K562 (cell line): ENCODE results near the gene CMIP. TPM values are rescaled to one million over a fixed set of nuclear protein-coding genes. Genes with fewer than 3 reads are reported as not detected.

Experiments
- ATAC-seq: fragments of 200-7000 bp; cut with Tn5 transposase; 3 replicates; pipeline ENCODE4 v1.9.1; 2020; ENCODE audit warnings: moderate library complexity
- BruUV-seq: library from RNA; stranded (reverse); fragments of 400-500 nt; replicated peaks from 2 replicates; lab custom pipeline; 2021; lab: Mats Ljungman, UMichigan
- CTCF ChIA-PET: fragments of 300-600 bp; formaldehyde crosslinking; extraction: SDS; loops from one replicate; lab custom pipeline; 2021; ENCODE audit warnings: low intra/inter-chr PET ratio; lab: Yijun Ruan, JAX
- POLR2A ChIA-PET: fragments of 300-600, 350-650 bp; sonication (Branson Sonifier 250); formaldehyde crosslinking; extraction: SDS; loops from one replicate; lab custom pipeline; 2021; ENCODE audit warnings: antibody characterized with exemption, inconsistent platforms; lab: Yijun Ruan, JAX
- DNase-seq, 4 experiments: peaks; one replicate each; pipeline versions ENCODE4 v3.0.0 to v3.0.0-alpha.2; 2011 to 2018; ENCODE audit warnings: low spot score in 3 of 4, mixed read lengths in 3 of 4; ENCODE audit errors: extremely low read depth in 1 of 4
- FAIRE-seq: peaks from 2 replicates; lab custom pipeline; 2011; peaks lifted over from hg19 to GRCh38; lab: Jason Lieb, UNC
- H2AFZ ChIP-seq: 2 replicates; pipeline ENCODE4 v1.6.0; 2011; ENCODE audit warnings: low read depth, low read length, control low read depth, inconsistent platforms
- H3K27ac ChIP-seq: fragments of 200-600 bp; 3 replicates; pipeline ENCODE4 v1.8.0; 2011; ENCODE audit warnings: low read depth, mild to moderate bottlenecking, control low read depth, inconsistent platforms, low read length, moderate library complexity, mixed read lengths; ENCODE audit errors: extremely low read depth
- H3K27me3 ChIP-seq, 2 experiments: fragments of 300-600 bp in 1 of 2; 2 replicates in 1 of 2; 3 replicates in 1 of 2; pipeline versions ENCODE4 v1.6.0 to v1.8.0; 2011; ENCODE audit warnings: inconsistent platforms in 2 of 2, low read length in 2 of 2, mild to moderate bottlenecking in 1 of 2, mixed read lengths in 1 of 2, moderate library complexity in 1 of 2; ENCODE audit not compliant: control insufficient read depth in 2 of 2, insufficient read depth in 2 of 2
- H3K36me3 ChIP-seq: fragments of 300-600 bp; 3 replicates; pipeline ENCODE4 v1.8.0; 2011; ENCODE audit warnings: mild to moderate bottlenecking, low read length, inconsistent platforms; ENCODE audit not compliant: control insufficient read depth, insufficient read depth
- H3K4me1 ChIP-seq, 2 experiments: fragments of 200-600 bp in 1 of 2; replicated peaks in 1 of 2; 2 replicates in 1 of 2; 3 replicates in 1 of 2; pipeline versions ENCODE4 v1.5.1 to v1.8.0; 2011; ENCODE audit warnings: inconsistent platforms in 2 of 2, low read length in 2 of 2, mild to moderate bottlenecking in 1 of 2, mixed read lengths in 1 of 2, moderate library complexity in 1 of 2; ENCODE audit not compliant: control insufficient read depth in 2 of 2, insufficient read depth in 2 of 2
- H3K4me2 ChIP-seq: 2 replicates; pipeline ENCODE4 v1.6.1; 2011; ENCODE audit warnings: low read length, control low read depth, inconsistent platforms, mixed read lengths; ENCODE audit not compliant: insufficient read depth
- H3K4me3 ChIP-seq: fragments of 200-600 bp; sonication (generic), shearing (Covaris generic); 2 replicates; pipeline ENCODE4 v1.5.1; 2016; ENCODE audit warnings: control low read depth, inconsistent platforms
- H3K79me2 ChIP-seq: fragments of 200-600 bp; 3 replicates; pipeline ENCODE4 v1.8.0; 2011; ENCODE audit warnings: low read length, inconsistent platforms; ENCODE audit not compliant: control insufficient read depth, insufficient read depth
- H3K9ac ChIP-seq, 2 experiments: 2 replicates each; pipeline versions ENCODE4 v1.6.0 to v1.6.1; 2011; ENCODE audit warnings: low read depth in 2 of 2, low read length in 2 of 2, control low read depth in 1 of 2, inconsistent platforms in 1 of 2, mild to moderate bottlenecking in 1 of 2, mixed read lengths in 1 of 2; ENCODE audit not compliant: insufficient read depth in 1 of 2
- H3K9me1 ChIP-seq: one replicate; pipeline ENCODE4 v1.6.0; 2011; ENCODE audit warnings: inconsistent platforms, mild to moderate bottlenecking, low read length, moderate library complexity; ENCODE audit not compliant: control insufficient read depth, insufficient read depth
- H3K9me3 ChIP-seq: replicated peaks from 2 replicates; pipeline ENCODE4 v1.5.1; 2011; ENCODE audit warnings: low read depth, low read length, inconsistent platforms; ENCODE audit not compliant: control insufficient read depth, insufficient read depth
- H4K20me1 ChIP-seq: replicated peaks from 2 replicates; pipeline ENCODE4 v1.6.1; 2011; ENCODE audit warnings: low read length, inconsistent platforms, mixed read lengths; ENCODE audit not compliant: control insufficient read depth, insufficient read depth
- BACH1 ChIP-seq: fragments of 200-800 bp; sonication (Bioruptor generic); IDR thresholded peaks from 2 replicates; pipeline ENCODE4 v1.6.1; 2016; ENCODE audit warnings: missing genetic modification characterization, missing compliant biosample characterization
- BRD4 ChIP-seq: fragments of 200-600 bp; sonication (generic); IDR thresholded peaks from 2 replicates; pipeline ENCODE4 v1.6.1; 2017; ENCODE audit warnings: inconsistent platforms
- FOXJ3 ChIP-seq: sonication (generic); formaldehyde crosslinking; IDR thresholded peaks from 2 replicates; pipeline ENCODE4 v1.4.0; 2020; ENCODE audit warnings: mild to moderate bottlenecking, missing genetic modification reagents
- LEF1 ChIP-seq: fragments of 450-650 bp; IDR thresholded peaks from 2 replicates; pipeline ENCODE4 v1.6.1; 2016; ENCODE audit warnings: mild to moderate bottlenecking
- NCOA2 ChIP-seq, 2 experiments: fragments of 450-650 bp; IDR thresholded peaks; 2 replicates each; pipeline ENCODE4 v1.6.1; 2018; ENCODE audit warnings: mild to moderate bottlenecking in 2 of 2, moderate library complexity in 1 of 2; ENCODE audit not compliant: partially characterized antibody in 2 of 2
- NCOA6 ChIP-seq: fragments of 450-650 bp; IDR thresholded peaks from 2 replicates; pipeline ENCODE4 v1.6.1; 2017; ENCODE audit warnings: mild to moderate bottlenecking
- NR2C2 ChIP-seq, 2 experiments: fragments of 200-800 bp in 1 of 2; sonication (Bioruptor generic) in 1 of 2; sonication (generic) in 1 of 2; formaldehyde crosslinking in 1 of 2; IDR thresholded peaks; 2 replicates each; pipeline versions ENCODE4 v1.6.1 to v1.8.0; 2016 to 2022; ENCODE audit warnings: mild to moderate bottlenecking in 1 of 2, missing compliant biosample characterization in 1 of 2, missing genetic modification characterization in 1 of 2, missing genetic modification reagents in 1 of 2
- PPARD ChIP-seq: fragments of 250-450 bp; sonication (Bioruptor Pico); IDR thresholded peaks from 2 replicates; pipeline ENCODE4 v1.8.0; 2022; ENCODE audit warnings: inconsistent platforms, mild to moderate bottlenecking, moderate library complexity
- RB1 ChIP-seq: fragments of 450-650 bp; IDR thresholded peaks from 2 replicates; pipeline ENCODE4 v1.6.1; 2017; ENCODE audit warnings: low read depth, mild to moderate bottlenecking
- SPI1 ChIP-seq: IDR thresholded peaks from 2 replicates; pipeline ENCODE4 v1.6.1; 2011; ENCODE audit warnings: low read depth, low read length, control low read depth, borderline replicate concordance
- TCFL5 ChIP-seq: fragments of 250-450 bp; sonication (Bioruptor Pico); conservative IDR thresholded peaks from 2 replicates; pipeline ENCODE4 v1.6.1; 2021; ENCODE audit warnings: mild to moderate bottlenecking, moderate library complexity, matching md5 sums
- WHSC1 ChIP-seq: IDR thresholded peaks from one replicate; pipeline ENCODE4 v1.6.1; 2012; ENCODE audit warnings: low read length, control low read depth, inconsistent platforms
- ZBTB8A ChIP-seq: fragments of 450-650 bp; IDR thresholded peaks from 2 replicates; pipeline ENCODE4 v1.6.1; 2018; ENCODE audit warnings: mild to moderate bottlenecking, moderate library complexity; ENCODE audit not compliant: partially characterized antibody
- ZC3H11A ChIP-seq: IDR thresholded peaks from 2 replicates; pipeline ENCODE4 v1.6.1; 2012; ENCODE audit warnings: low read depth, low read length, improper control_type of control experiment
- ZKSCAN3 ChIP-seq: fragments of 250-450 bp; sonication (Bioruptor Pico); IDR thresholded peaks from 2 replicates; pipeline ENCODE4 v1.4.0; 2020
- ZNF79 ChIP-seq: fragments of 250-450 bp; sonication (Bioruptor Pico); IDR thresholded peaks from 2 replicates; pipeline ENCODE4 v1.4.0; 2020; ENCODE audit warnings: low read depth, mild to moderate bottlenecking, moderate library complexity
- WGBS: fragments of 100-300 bp; shearing (Covaris generic); methylation state at CpG from one replicate; pipeline ENCODE4 v1.1.6; 2016; ENCODE audit warnings: low coverage, mixed read lengths; ENCODE audit not compliant: insufficient coverage; ENCODE audit errors: missing lambda C conversion rate; 5-methylcytosine and 5-hydroxymethylcytosine counted together
- in situ Hi-C: fragments of 300-500 bp; cut with MboI; formaldehyde crosslinking; loops from 4 replicates; pipeline ENCODE4 v1.15.0; 2018; ENCODE audit warnings: inconsistent platforms, mixed read lengths
- intact Hi-C: fragments of 100-400 bp; cut with micrococcal nuclease; formaldehyde crosslinking; loops from 2 replicates; pipeline ENCODE4 v1.14.2; 2022
- polyA plus RNA-seq, 8 experiments: library from polyadenylated mRNA; depleted of rRNA in 4 of 8; stranded (reverse) in 5 of 8; unstranded in 3 of 8; fragments of >200 nt; fragmentation: Nextera tagmentation in 2 of 8; fragmentation: Illumina TruSeq in 1 of 8; extraction: Ambion mirVana in 2 of 8; extraction: Trizol in 1 of 8; gene quantifications; 2 replicates each; pipeline versions ENCODE4 v1.2.1 to v1.2.3, GENCODE V29; 2011 to 2014; ENCODE audit warnings: inconsistent platforms in 1 of 8, missing spikeins in 1 of 8
- total RNA-seq, 7 experiments: library from RNA; depleted of rRNA in 6 of 7; stranded (reverse); fragments of >200 nt in 6 of 7; fragmentation: Illumina TruSeq in 2 of 7; extraction: Trizol in 2 of 7; gene quantifications; 2 replicates each; pipeline versions ENCODE4 v1.2.1 to v1.2.3, GENCODE V29; 2011 to 2021; ENCODE audit warnings: low replicate concordance in 1 of 7
- TF ChIP-seq, protein P1 (sequence below): sonication (generic); formaldehyde crosslinking; IDR thresholded peaks from 2 replicates; pipeline ENCODE4 v1.8.0; 2023; ENCODE audit warnings: mild to moderate bottlenecking, missing genetic modification reagents

Gene CMIP
- total and polyA plus RNA-seq, 9 of the 15 experiments (the other 6 are each of a cell fraction or from before 2014, with no cell fraction given), result 0.94 to 82.5 (median 10.3) TPM

GRCh38 chr16:81608523-81609209, 164.1 kb downstream of the CMIP start:
- peak in 2 of 4 experiments; percentile 61 to 63 for DNase-seq

DNA sequence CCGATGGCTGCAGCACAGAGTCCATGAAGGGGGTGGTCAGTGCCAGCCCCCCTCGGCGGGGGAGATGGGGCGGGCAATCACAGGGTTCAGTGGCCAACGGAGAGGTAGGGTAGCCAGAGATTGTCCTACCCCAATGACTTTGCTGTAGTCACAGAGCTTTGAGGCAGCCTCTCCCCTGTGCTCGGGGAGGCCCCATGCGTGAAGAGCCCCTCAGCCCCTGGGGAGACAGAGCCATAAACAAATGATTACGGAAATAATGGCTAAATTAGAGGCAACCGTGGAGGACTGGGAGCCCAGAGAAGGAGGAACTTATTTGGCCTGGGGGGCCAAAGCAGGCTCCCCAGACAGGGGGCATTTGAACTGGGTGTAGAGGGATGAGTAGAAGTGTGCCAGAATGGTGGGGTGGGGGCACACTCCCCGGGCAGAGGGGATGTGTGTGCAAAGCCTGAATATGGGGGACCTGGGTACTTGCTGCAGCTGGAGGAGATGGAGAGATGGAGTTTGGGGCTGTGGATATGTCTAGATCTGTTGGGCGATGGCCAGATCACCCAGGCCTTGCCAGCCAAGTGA, 164.8 kb downstream of the CMIP start:
- FAIRE-seq (no peak), ATAC-seq (no peak), DNase-seq (no peak)
- in situ Hi-C loops, result no loop called here
- Histone ChIP-seq H3K9me3 (no peaks in the 10 kb centered on the region), H3K36me3 (peaks cover 44% of the 10 kb centered on the region; the same call in 2 of the 3 replicates), H3K9me1 (no peaks in the 10 kb centered on the region), H3K79me2 (peaks cover 9% of the 10 kb centered on the region; the same call in 1 of the 3 replicates), H4K20me1 (0 out of 2 replicates have a peak, but pooled peaks cover 5% of the 10 kb centered on the region), H2AFZ (no peak overlapping the region), H3K27me3 (no peaks in the 10 kb centered on the region), H3K9ac (no peak overlapping the region), H3K4me3 (no peak overlapping the region), H3K4me1 (peaks cover 0 to 8% of the 10 kb centered on the region in 2 experiments; a peak in 2 of 5 replicates), H3K4me2 (no peak overlapping the region), H3K27ac (no peak overlapping the region)
- no TSS peak for BruUV-seq
- CTCF ChIA-PET, result no interaction called here
- 87% methylated on average over 11 of the region's 11 CpGs for WGBS
- intact Hi-C loops, result no loop called here
- POLR2A ChIA-PET, result no interaction called here
- TF ChIP-seq ZKSCAN3 (CRISPR knock-in tag), result no peak
- no peak for TF ChIP-seq NR2C2 (CRISPR knock-in tag; IDR thresholded peaks at IDR 0.05)
- TF ChIP-seq NR2C2 (tag; IDR thresholded peaks at IDR 0.05), result no peak
- no peak for TF ChIP-seq ZNF79
- no peak for TF ChIP-seq TCFL5 (CRISPR knock-in tag)
- TF ChIP-seq PPARD (CRISPR knock-in tag), result no peak
- TF ChIP-seq WHSC1, result no peak
- no peak for TF ChIP-seq NCOA6
- no peak for TF ChIP-seq NCOA2 (IDR thresholded peaks at IDR 0.05; ENCODE audit: partially characterized antibody in 2 of 2)
- TF ChIP-seq FOXJ3 (CRISPR knock-in tag), result no peak
- no peak for TF ChIP-seq ZBTB8A
- TF ChIP-seq BACH1 (tag), result no peak
- TF ChIP-seq RB1, result no peak
- TF ChIP-seq, protein P1, sequence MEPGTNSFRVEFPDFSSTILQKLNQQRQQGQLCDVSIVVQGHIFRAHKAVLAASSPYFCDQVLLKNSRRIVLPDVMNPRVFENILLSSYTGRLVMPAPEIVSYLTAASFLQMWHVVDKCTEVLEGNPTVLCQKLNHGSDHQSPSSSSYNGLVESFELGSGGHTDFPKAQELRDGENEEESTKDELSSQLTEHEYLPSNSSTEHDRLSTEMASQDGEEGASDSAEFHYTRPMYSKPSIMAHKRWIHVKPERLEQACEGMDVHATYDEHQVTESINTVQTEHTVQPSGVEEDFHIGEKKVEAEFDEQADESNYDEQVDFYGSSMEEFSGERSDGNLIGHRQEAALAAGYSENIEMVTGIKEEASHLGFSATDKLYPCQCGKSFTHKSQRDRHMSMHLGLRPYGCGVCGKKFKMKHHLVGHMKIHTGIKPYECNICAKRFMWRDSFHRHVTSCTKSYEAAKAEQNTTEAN (CRISPR knock-in tag), result no peak

More at GRCh38 chr16:81608523-81609209, 164.1 kb downstream of the CMIP start:
- TF ChIP-seq SPI1, result 0 out of 2 replicates have a peak, but pooled peaks have one; percentile 13
- no peak for TF ChIP-seq ZC3H11A
- TF ChIP-seq LEF1, result no peak
- TF ChIP-seq BRD4, result no peak
- Histone ChIP-seq H3K79me2 (peaks cover 9% of the 10 kb centered on the region; the same call in 2 of the 3 replicates), H3K36me3 (peaks cover 44% of the 10 kb centered on the region; the same call in 2 of the 3 replicates), H3K27me3 (no peaks in the 10 kb centered on the region), H3K4me3 (no peak overlapping the region), H4K20me1 (0 out of 2 replicates have a peak, but pooled peaks cover 6% of the 10 kb centered on the region), H3K9ac (no peak overlapping the region), H3K27ac (no peak overlapping the region), H3K9me3 (no peaks in the 10 kb centered on the region), H3K4me2 (no peak overlapping the region), H3K9me1 (no peaks in the 10 kb centered on the region), H2AFZ (no peak overlapping the region), H3K4me1 (peaks cover 0 to 4% of the 10 kb centered on the region in 2 experiments; a peak in 2 of 5 replicates)
- no TSS peak for BruUV-seq
- in situ Hi-C loops (no loop called here), intact Hi-C loops (no loop called here)
- ChIA-PET CTCF (no interaction called here), POLR2A (no interaction called here)
- FAIRE-seq, result no peak
- 84% methylated on average over 11 of the region's 13 CpGs for WGBS
- no peak for ATAC-seq
